ENCODE data around the gene SHISAL1.
A peak's percentile ranks its signal among the peaks of the same experiment; 100 is the strongest.

Gene SHISAL1

GRCh38 chr22:44293034-44293433, 19.7 kb downstream of the SHISAL1 start:
- no peak overlapping the region for H3K27ac ChIP-seq (ENCODE audit: low read depth, low read length)
- H3K9me3 ChIP-seq (ENCODE audit: low read length) = no peaks in the 10 kb centered on the region
- no peaks in the 10 kb centered on the region for H3K36me3 ChIP-seq (ENCODE audit: insufficient read depth, low read length)
- H3K4me3 ChIP-seq (ENCODE audit: low read depth in 1 of 2, low read length in 2 of 2) = no peak overlapping the region
- H3K4me1 ChIP-seq (ENCODE audit: insufficient read depth, low read length) = no peaks in the 10 kb centered on the region
- H3K27me3 ChIP-seq (ENCODE audit: control insufficient read depth in 1 of 2, insufficient read depth in 2 of 2, low read length in 2 of 2) = no peaks in the 10 kb centered on the region
- H3K9ac ChIP-seq (ENCODE audit: low read length) = no peak overlapping the region

DNA sequence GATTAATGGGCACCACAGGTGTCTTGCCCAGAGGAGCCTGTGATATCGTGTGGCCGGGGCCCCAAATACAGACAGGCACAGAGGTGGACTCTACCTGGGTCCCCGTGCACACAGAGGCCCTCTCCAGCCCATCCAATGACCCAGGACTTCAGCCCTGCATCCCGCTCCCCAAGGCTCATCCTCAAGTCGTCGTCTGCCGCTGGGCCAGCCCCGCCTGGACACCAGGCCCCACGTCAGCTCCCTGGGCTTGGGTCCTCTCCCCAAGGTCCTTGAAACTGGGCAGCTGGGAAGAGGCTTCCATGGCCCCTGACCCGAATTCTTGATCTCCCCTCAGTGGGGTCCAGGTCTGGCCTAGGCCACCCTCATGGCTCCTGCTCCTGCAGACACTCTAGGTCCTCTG, 20.2 kb downstream of the SHISAL1 start:
- Histone ChIP-seq H3K36me3 (ENCODE audit: insufficient read depth, low read length) (no peaks in the 10 kb centered on the region), H3K9ac (ENCODE audit: low read length) (no peak overlapping the region), H3K4me1 (ENCODE audit: insufficient read depth, low read length) (no peaks in the 10 kb centered on the region), H3K27me3 (ENCODE audit: control insufficient read depth in 1 of 2, insufficient read depth in 2 of 2, low read length in 2 of 2) (no peaks in the 10 kb centered on the region), H3K9me3 (ENCODE audit: low read length) (no peaks in the 10 kb centered on the region), H3K27ac (ENCODE audit: low read depth, low read length) (no peak overlapping the region), H3K4me3 (ENCODE audit: low read depth in 1 of 2, low read length in 2 of 2) (no peak overlapping the region)

DNA sequence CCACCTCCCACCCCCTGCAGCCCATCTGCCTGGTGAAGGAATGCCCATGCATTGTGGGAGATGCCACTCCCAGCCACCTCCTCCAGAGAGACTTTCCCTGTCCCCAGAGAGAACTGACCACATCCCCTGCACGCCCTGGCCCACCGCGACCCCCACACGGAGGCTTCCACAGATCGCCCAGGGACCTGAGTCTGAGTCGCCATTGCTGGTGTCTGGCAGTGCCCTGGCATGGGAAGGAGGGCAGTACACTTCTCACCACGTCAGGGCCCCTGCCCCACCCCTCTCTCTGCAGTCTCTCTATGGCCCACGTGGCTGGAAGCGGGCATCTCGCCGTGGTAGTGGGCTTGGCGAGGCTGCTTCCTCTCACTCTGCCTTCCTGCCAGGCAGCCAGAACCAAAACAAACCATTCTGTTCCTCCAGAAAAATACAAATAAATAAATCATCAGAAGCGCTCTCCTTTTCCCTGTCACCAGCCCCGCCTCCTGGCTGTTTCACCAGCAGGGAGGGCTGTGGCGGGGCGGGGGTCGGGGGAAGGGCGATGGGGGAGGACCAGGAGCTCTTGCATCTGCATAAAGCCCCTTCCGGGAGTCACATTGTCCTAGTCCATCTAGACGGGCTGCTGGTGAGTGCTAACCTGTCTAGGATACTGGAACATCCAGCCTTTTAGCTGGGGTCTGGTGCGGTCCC, 20.9 kb downstream of the SHISAL1 start:
- Histone ChIP-seq H3K27ac (ENCODE audit: low read depth, low read length) (no peak overlapping the region), H3K9me3 (ENCODE audit: low read length) (no peaks in the 10 kb centered on the region), H3K27me3 (ENCODE audit: control insufficient read depth in 1 of 2, insufficient read depth in 2 of 2, low read length in 2 of 2) (no peaks in the 10 kb centered on the region), H3K4me1 (ENCODE audit: insufficient read depth, low read length) (no peaks in the 10 kb centered on the region), H3K4me3 (ENCODE audit: low read depth in 1 of 2, low read length in 2 of 2) (no peak overlapping the region), H3K36me3 (ENCODE audit: insufficient read depth, low read length) (no peaks in the 10 kb centered on the region), H3K9ac (ENCODE audit: low read length) (no peak overlapping the region)

- Histone ChIP-seq H3K9ac (ENCODE audit: low read length) (no peak overlapping the region), H3K36me3 (ENCODE audit: insufficient read depth, low read length) (no peaks in the 10 kb centered on the region), H3K4me3 (ENCODE audit: low read depth in 1 of 2, low read length in 2 of 2) (no peak overlapping the region), H3K27me3 (ENCODE audit: control insufficient read depth in 1 of 2, insufficient read depth in 2 of 2, low read length in 2 of 2) (no peaks in the 10 kb centered on the region), H3K9me3 (ENCODE audit: low read length) (no peaks in the 10 kb centered on the region), H3K27ac (ENCODE audit: low read depth, low read length) (no peak overlapping the region), H3K4me1 (ENCODE audit: insufficient read depth, low read length) (no peaks in the 10 kb centered on the region)
Measured at GRCh38 chr22:44291265-44291664, 21.5 kb downstream of the SHISAL1 start.

DNA sequence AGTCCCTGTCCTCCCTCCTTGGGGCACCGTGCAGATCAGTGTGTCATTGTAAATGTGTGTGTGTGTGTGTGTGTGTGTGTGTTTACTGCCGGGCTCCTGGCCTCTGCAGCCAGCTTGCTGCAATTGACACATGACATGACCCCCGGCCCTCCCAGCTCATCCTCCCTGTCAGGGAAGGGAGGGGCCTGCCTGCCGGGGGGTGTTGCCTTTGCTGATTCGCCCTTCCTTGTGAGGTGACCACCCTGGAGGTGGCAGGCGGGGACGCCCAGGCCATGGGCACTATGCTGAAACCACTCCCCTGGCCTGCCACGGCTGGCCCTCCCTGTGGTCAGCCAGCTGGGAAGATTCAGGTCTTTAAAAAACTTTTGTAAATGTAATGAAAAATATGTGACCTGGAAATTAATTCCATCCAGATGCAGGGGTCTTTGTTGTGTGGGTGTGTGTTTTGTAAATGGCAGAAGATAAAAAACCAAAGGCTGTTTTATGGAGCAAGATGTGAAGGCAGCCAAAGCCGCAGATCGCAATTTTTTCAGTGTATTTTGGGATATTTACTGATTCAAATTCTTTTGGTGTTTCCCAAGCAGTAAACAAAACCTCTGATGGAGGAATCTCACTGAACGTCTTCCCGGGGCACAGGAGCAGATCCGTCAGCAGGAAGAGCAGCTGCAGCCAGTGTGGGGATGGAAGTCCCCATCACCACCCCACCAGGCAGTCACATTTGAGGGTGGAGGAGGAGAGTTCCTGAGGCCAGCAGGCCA, 23.2 kb downstream of the SHISAL1 start:
- H3K4me3 ChIP-seq (ENCODE audit: low read depth in 1 of 2, low read length in 2 of 2) = no peak overlapping the region
- H3K4me1 ChIP-seq (ENCODE audit: insufficient read depth, low read length) = no peaks in the 10 kb centered on the region
- H3K9me3 ChIP-seq (ENCODE audit: low read length) = no peaks in the 10 kb centered on the region
- no peak overlapping the region for H3K27ac ChIP-seq (ENCODE audit: low read depth, low read length)
- H3K9ac ChIP-seq (ENCODE audit: low read length) = no peak overlapping the region
- no peaks in the 10 kb centered on the region for H3K36me3 ChIP-seq (ENCODE audit: insufficient read depth, low read length)
- H3K27me3 ChIP-seq (ENCODE audit: control insufficient read depth in 1 of 2, insufficient read depth in 2 of 2, low read length in 2 of 2) = no peaks in the 10 kb centered on the region

- no peak overlapping the region for H3K4me3 ChIP-seq (ENCODE audit: low read depth in 1 of 2, low read length in 2 of 2)
- no peaks in the 10 kb centered on the region for H3K36me3 ChIP-seq (ENCODE audit: insufficient read depth, low read length)
- H3K27me3 ChIP-seq (ENCODE audit: control insufficient read depth in 1 of 2, insufficient read depth in 2 of 2, low read length in 2 of 2) = no peaks in the 10 kb centered on the region
- no peak overlapping the region for H3K9ac ChIP-seq (ENCODE audit: low read length)
- H3K4me1 ChIP-seq (ENCODE audit: insufficient read depth, low read length) = no peaks in the 10 kb centered on the region
- no peak overlapping the region for H3K27ac ChIP-seq (ENCODE audit: low read depth, low read length)
- no peaks in the 10 kb centered on the region for H3K9me3 ChIP-seq (ENCODE audit: low read length)
Measured at GRCh38 chr22:44288913-44289312, 23.8 kb downstream of the SHISAL1 start.

- Histone ChIP-seq H3K9me3 (ENCODE audit: low read length) (no peaks in the 10 kb centered on the region), H3K9ac (ENCODE audit: low read length) (no peak overlapping the region), H3K27ac (ENCODE audit: low read depth, low read length) (no peak overlapping the region), H3K27me3 (ENCODE audit: control insufficient read depth in 1 of 2, insufficient read depth in 2 of 2, low read length in 2 of 2) (no peaks in the 10 kb centered on the region), H3K4me3 (ENCODE audit: low read depth in 1 of 2, low read length in 2 of 2) (no peak overlapping the region), H3K4me1 (ENCODE audit: insufficient read depth, low read length) (no peaks in the 10 kb centered on the region), H3K36me3 (ENCODE audit: insufficient read depth, low read length) (no peaks in the 10 kb centered on the region)
Measured at GRCh38 chr22:44287741-44288140, 25.0 kb downstream of the SHISAL1 start.

- no peaks in the 10 kb centered on the region for H3K9me3 ChIP-seq (ENCODE audit: low read length)
- H3K27ac ChIP-seq (ENCODE audit: low read depth, low read length) = no peak overlapping the region
- H3K9ac ChIP-seq (ENCODE audit: low read length) = no peak overlapping the region
- no peaks in the 10 kb centered on the region for H3K36me3 ChIP-seq (ENCODE audit: insufficient read depth, low read length)
- no peaks in the 10 kb centered on the region for H3K4me1 ChIP-seq (ENCODE audit: insufficient read depth, low read length)
- H3K27me3 ChIP-seq (ENCODE audit: control insufficient read depth in 1 of 2, insufficient read depth in 2 of 2, low read length in 2 of 2) = no peaks in the 10 kb centered on the region
- H3K4me3 ChIP-seq (ENCODE audit: low read depth in 1 of 2, low read length in 2 of 2) = peak overlapping the region in 1 of 2 donors; percentile 13
Measured at GRCh38 chr22:44287121-44287693, 25.5 kb downstream of the SHISAL1 start.

GRCh38 chr22:44286646-44287045, 26.1 kb downstream of the SHISAL1 start:
- no peaks in the 10 kb centered on the region for H3K27me3 ChIP-seq (ENCODE audit: control insufficient read depth in 1 of 2, insufficient read depth in 2 of 2, low read length in 2 of 2)
- H3K4me3 ChIP-seq (ENCODE audit: low read depth in 1 of 2, low read length in 2 of 2) = no peak overlapping the region
- no peak overlapping the region for H3K9ac ChIP-seq (ENCODE audit: low read length)
- H3K36me3 ChIP-seq (ENCODE audit: insufficient read depth, low read length) = no peaks in the 10 kb centered on the region
- H3K9me3 ChIP-seq (ENCODE audit: low read length) = no peaks in the 10 kb centered on the region
- H3K27ac ChIP-seq (ENCODE audit: low read depth, low read length) = no peak overlapping the region
- no peaks in the 10 kb centered on the region for H3K4me1 ChIP-seq (ENCODE audit: insufficient read depth, low read length)

GRCh38 chr22:44284711-44285110, 28.0 kb downstream of the SHISAL1 start:
- Histone ChIP-seq H3K27ac (ENCODE audit: low read depth, low read length) (no peak overlapping the region), H3K9ac (ENCODE audit: low read length) (no peak overlapping the region), H3K36me3 (ENCODE audit: insufficient read depth, low read length) (no peaks in the 10 kb centered on the region), H3K4me3 (ENCODE audit: low read depth in 1 of 2, low read length in 2 of 2) (no peak overlapping the region), H3K9me3 (ENCODE audit: low read length) (no peaks in the 10 kb centered on the region), H3K4me1 (ENCODE audit: insufficient read depth, low read length) (no peaks in the 10 kb centered on the region), H3K27me3 (ENCODE audit: control insufficient read depth in 1 of 2, insufficient read depth in 2 of 2, low read length in 2 of 2) (no peaks in the 10 kb centered on the region)

- Histone ChIP-seq H3K27me3 (ENCODE audit: control insufficient read depth in 1 of 2, insufficient read depth in 2 of 2, low read length in 2 of 2) (no peaks in the 10 kb centered on the region), H3K4me1 (ENCODE audit: insufficient read depth, low read length) (no peaks in the 10 kb centered on the region), H3K9ac (ENCODE audit: low read length) (no peak overlapping the region), H3K27ac (ENCODE audit: low read depth, low read length) (no peak overlapping the region), H3K4me3 (ENCODE audit: low read depth in 1 of 2, low read length in 2 of 2) (no peak overlapping the region), H3K36me3 (ENCODE audit: insufficient read depth, low read length) (no peaks in the 10 kb centered on the region), H3K9me3 (ENCODE audit: low read length) (no peaks in the 10 kb centered on the region)
Measured at GRCh38 chr22:44281768-44282637, 30.7 kb downstream of the SHISAL1 start.
